ENCODE results near the gene RPL27. TPM values are rescaled to one million over a fixed set of nuclear protein-coding genes. Genes with fewer than 3 reads are reported as not detected.

RPL27 gene
- total RNA-seq, 1 donor from 2014 or later, result 1,478 TPM

DNA sequence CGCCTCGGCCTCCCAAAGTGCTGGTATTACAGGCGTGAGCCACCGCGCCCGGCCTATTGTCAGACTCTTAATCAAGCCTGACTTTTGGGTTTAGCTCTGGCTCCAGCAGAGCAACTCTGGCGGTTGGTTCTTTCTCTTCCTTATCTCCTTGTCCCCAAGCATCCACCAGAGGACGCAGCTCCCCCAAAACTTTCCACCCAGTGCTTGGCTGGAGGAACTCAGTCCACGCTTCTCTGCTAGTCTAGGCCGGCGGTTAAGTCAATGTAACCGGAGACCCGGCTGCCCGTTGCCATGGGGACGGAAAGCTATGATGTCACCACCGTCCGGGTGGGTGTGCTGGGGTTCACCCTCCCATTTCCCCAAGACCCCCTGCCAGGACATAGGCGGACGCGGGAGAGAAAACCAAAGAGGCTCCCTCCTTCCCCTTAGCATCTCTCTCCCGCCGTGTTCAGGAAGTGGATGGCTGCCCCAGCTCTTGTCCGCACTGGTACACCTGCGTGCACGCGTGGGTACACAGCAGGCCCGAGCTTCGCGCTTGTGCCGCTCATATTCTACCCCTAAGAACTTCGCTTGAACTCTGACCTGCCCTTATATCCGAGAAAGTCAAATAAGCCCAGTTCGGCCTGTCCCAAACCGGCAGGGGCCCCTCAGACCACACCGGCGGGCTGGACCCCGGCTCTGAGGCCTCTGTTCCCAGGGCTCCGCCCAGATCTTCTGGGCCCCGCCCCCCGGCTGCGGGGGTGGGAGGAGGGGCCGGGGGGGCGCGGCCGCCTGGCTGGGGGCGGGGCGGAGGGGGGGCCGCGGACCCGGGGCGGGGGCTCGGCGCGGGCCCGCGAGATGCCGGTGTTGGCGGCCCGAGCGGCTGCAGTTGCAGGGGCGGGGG lies 26.4 kb downstream of the RPL27 start, which contains the start of gene RND2:
TSS of gene RND2 (plus strand) at position 825 of the 883 bp plus-strand sequence. CDS start 117 bp downstream, outside the sequence.
- peak within 1 kb of the TSS; percentile 55 for H3K4me3 ChIP-seq (ENCODE audit: low read depth, low read length)
- TF ChIP-seq, protein P1, sequence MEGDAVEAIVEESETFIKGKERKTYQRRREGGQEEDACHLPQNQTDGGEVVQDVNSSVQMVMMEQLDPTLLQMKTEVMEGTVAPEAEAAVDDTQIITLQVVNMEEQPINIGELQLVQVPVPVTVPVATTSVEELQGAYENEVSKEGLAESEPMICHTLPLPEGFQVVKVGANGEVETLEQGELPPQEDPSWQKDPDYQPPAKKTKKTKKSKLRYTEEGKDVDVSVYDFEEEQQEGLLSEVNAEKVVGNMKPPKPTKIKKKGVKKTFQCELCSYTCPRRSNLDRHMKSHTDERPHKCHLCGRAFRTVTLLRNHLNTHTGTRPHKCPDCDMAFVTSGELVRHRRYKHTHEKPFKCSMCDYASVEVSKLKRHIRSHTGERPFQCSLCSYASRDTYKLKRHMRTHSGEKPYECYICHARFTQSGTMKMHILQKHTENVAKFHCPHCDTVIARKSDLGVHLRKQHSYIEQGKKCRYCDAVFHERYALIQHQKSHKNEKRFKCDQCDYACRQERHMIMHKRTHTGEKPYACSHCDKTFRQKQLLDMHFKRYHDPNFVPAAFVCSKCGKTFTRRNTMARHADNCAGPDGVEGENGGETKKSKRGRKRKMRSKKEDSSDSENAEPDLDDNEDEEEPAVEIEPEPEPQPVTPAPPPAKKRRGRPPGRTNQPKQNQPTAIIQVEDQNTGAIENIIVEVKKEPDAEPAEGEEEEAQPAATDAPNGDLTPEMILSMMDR (IDR thresholded peaks at IDR 0.05; ENCODE audit: insufficient read depth, low read length, poor library complexity, severe bottlenecking), result peak; percentile 82
- DNase-seq (ENCODE audit: low read depth), result peak; percentile 81
- H3K36me3 ChIP-seq (ENCODE audit: control insufficient read depth, insufficient read depth, low read length), result no peaks in the 10 kb centered on the region
- peaks cover 10% of the 10 kb centered on the region for H3K27me3 ChIP-seq (ENCODE audit: control insufficient read depth, insufficient read depth, low read length)

- H3K36me3 ChIP-seq (ENCODE audit: control insufficient read depth, insufficient read depth, low read length), result no peaks in the 10 kb centered on the region
- H3K4me3 ChIP-seq (ENCODE audit: low read depth, low read length), result peak overlapping the region; percentile 43
- TF ChIP-seq, protein P1 (IDR thresholded peaks at IDR 0.05; ENCODE audit: insufficient read depth, low read length, poor library complexity, severe bottlenecking), result no peak
- H3K27me3 ChIP-seq (ENCODE audit: control insufficient read depth, insufficient read depth, low read length), result peaks cover 10% of the 10 kb centered on the region
- no peak for DNase-seq (ENCODE audit: low read depth)
These were observed 27.1 kb downstream of the RPL27 start for GRCh38 chr17:43025290-43025657.

GRCh38 chr17:43025766-43026537 lies 27.7 kb downstream of the RPL27 start:
- DNase-seq (ENCODE audit: low read depth), result no peak
- no peaks in the 10 kb centered on the region for H3K36me3 ChIP-seq (ENCODE audit: control insufficient read depth, insufficient read depth, low read length)
- H3K27me3 ChIP-seq (ENCODE audit: control insufficient read depth, insufficient read depth, low read length), result peaks cover 10% of the 10 kb centered on the region
- H3K4me3 ChIP-seq (ENCODE audit: low read depth, low read length), result no peak overlapping the region
- TF ChIP-seq, protein P1 (IDR thresholded peaks at IDR 0.05; ENCODE audit: insufficient read depth, low read length, poor library complexity, severe bottlenecking), result no peak

GRCh38 chr17:43026595-43026994 lies 28.4 kb downstream of the RPL27 start:
- TF ChIP-seq, protein P1 (IDR thresholded peaks at IDR 0.05; ENCODE audit: insufficient read depth, low read length, poor library complexity, severe bottlenecking), result no peak
- no peak for DNase-seq (ENCODE audit: low read depth)
- no peaks in the 10 kb centered on the region for H3K36me3 ChIP-seq (ENCODE audit: control insufficient read depth, insufficient read depth, low read length)

GRCh38 chr17:43027091-43028032 lies 29.1 kb downstream of the RPL27 start:
- no peak overlapping the region for H3K4me3 ChIP-seq (ENCODE audit: low read depth, low read length)
- TF ChIP-seq, protein P1 (IDR thresholded peaks at IDR 0.05; ENCODE audit: insufficient read depth, low read length, poor library complexity, severe bottlenecking), result no peak
- no peak for DNase-seq (ENCODE audit: low read depth)

More at GRCh38 chr17:43026595-43026994, 28.4 kb downstream of the RPL27 start:
- Histone ChIP-seq H3K4me3 (ENCODE audit: low read depth, low read length) (no peak overlapping the region), H3K27me3 (ENCODE audit: control insufficient read depth, insufficient read depth, low read length) (peaks cover 10% of the 10 kb centered on the region)

More at GRCh38 chr17:43027091-43028032, 29.1 kb downstream of the RPL27 start:
- H3K36me3 ChIP-seq (ENCODE audit: control insufficient read depth, insufficient read depth, low read length), result no peaks in the 10 kb centered on the region
- H3K27me3 ChIP-seq (ENCODE audit: control insufficient read depth, insufficient read depth, low read length), result peaks cover 10% of the 10 kb centered on the region

Measured in kidney epithelial cell (primary cell).